H9 (cell line): Measurements from ENCODE around the gene FRYL. TPM values are rescaled to one million over a fixed set of nuclear protein-coding genes. Genes with fewer than 3 reads are reported as not detected.

Experiments used
- DNase-seq: peaks from one replicate; pipeline ENCODE4 v3.0.0-alpha.2; 2017
- H2AFZ ChIP-seq: one replicate; pipeline ENCODE4 v1.6.1; 2013; ENCODE audit warnings: mild to moderate bottlenecking, low read length, control low read depth, moderate library complexity
- H2AK5ac ChIP-seq: 2 replicates; pipeline ENCODE4 v1.6.1; 2013; ENCODE audit warnings: low read length, control low read depth, mixed read lengths; ENCODE audit not compliant: insufficient read length
- H2BK120ac ChIP-seq: one replicate; pipeline ENCODE4 v1.6.1; 2013; ENCODE audit warnings: low read depth, mild to moderate bottlenecking, low read length, control low read depth, inconsistent platforms; ENCODE audit not compliant: poor library complexity, severe bottlenecking
- H2BK12ac ChIP-seq: 2 replicates; pipeline ENCODE4 v1.6.1; 2013; ENCODE audit warnings: low read length, control low read depth, mixed read lengths, low read depth; ENCODE audit not compliant: insufficient read length
- H2BK15ac ChIP-seq: 2 replicates; pipeline ENCODE4 v1.6.1; 2013; ENCODE audit warnings: low read depth, low read length, control low read depth
- H2BK20ac ChIP-seq: one replicate; pipeline ENCODE4 v1.6.1; 2013; ENCODE audit warnings: low read depth, mild to moderate bottlenecking, low read length, control low read depth, inconsistent platforms; ENCODE audit not compliant: poor library complexity, severe bottlenecking
- H2BK5ac ChIP-seq: 2 replicates; pipeline ENCODE4 v1.6.1; 2013; ENCODE audit warnings: low read length, control low read depth, mixed read lengths; ENCODE audit not compliant: insufficient read length
- H3K14ac ChIP-seq: 2 replicates; pipeline ENCODE4 v1.6.1; 2013; ENCODE audit warnings: low read length, control low read depth; ENCODE audit not compliant: insufficient read depth
- H3K18ac ChIP-seq: 2 replicates; pipeline ENCODE4 v1.6.1; 2013; ENCODE audit warnings: low read depth, mild to moderate bottlenecking, mixed read lengths, low read length, control low read depth; ENCODE audit not compliant: insufficient read length
- H3K23ac ChIP-seq: 2 replicates; pipeline ENCODE4 v1.6.1; 2013; ENCODE audit warnings: low read length, control low read depth, mixed read lengths, low read depth; ENCODE audit not compliant: insufficient read length
- H3K23me2 ChIP-seq: 2 replicates; pipeline ENCODE4 v1.6.1; 2013; ENCODE audit warnings: low read depth, mild to moderate bottlenecking, mixed read lengths, low read length, control low read depth; ENCODE audit not compliant: insufficient read length, poor library complexity, severe bottlenecking
- H3K27ac ChIP-seq: 2 replicates; pipeline ENCODE4 v1.5.1; 2013; ENCODE audit warnings: low read length, control low read depth, mixed read lengths, low read depth; ENCODE audit not compliant: insufficient read length
- H3K27me3 ChIP-seq: 2 replicates; pipeline ENCODE4 v1.6.1; 2013; ENCODE audit warnings: low read length, control low read depth, inconsistent platforms; ENCODE audit not compliant: insufficient read depth
- H3K4ac ChIP-seq: 2 replicates; pipeline ENCODE4 v1.6.1; 2013; ENCODE audit warnings: low read depth, mild to moderate bottlenecking, control low read depth, inconsistent platforms, low read length, moderate library complexity
- H3K4me1 ChIP-seq: 2 replicates; pipeline ENCODE4 v1.6.1; 2013; ENCODE audit warnings: low read length, control low read depth, inconsistent platforms; ENCODE audit not compliant: insufficient read depth
- H3K4me2 ChIP-seq: 2 replicates; pipeline ENCODE4 v1.6.1; 2013; ENCODE audit warnings: low read length, control low read depth, mixed read lengths; ENCODE audit not compliant: insufficient read length, insufficient read depth
- H3K56ac ChIP-seq: 2 replicates; pipeline ENCODE4 v1.6.1; 2013; ENCODE audit warnings: low read depth, mild to moderate bottlenecking, mixed read lengths, low read length, control low read depth; ENCODE audit not compliant: insufficient read length
- H3K79me1 ChIP-seq: 2 replicates; pipeline ENCODE4 v1.6.1; 2013; ENCODE audit warnings: low read depth, mild to moderate bottlenecking, moderate library complexity, low read length, control low read depth, inconsistent platforms; ENCODE audit not compliant: insufficient read depth, poor library complexity, severe bottlenecking
- H3K79me2 ChIP-seq: 2 replicates; pipeline ENCODE4 v1.6.1; 2013; ENCODE audit warnings: low read length, control low read depth, inconsistent platforms; ENCODE audit not compliant: insufficient read depth
- H3K9ac ChIP-seq: 2 replicates; pipeline ENCODE4 v1.6.1; 2013; ENCODE audit warnings: low read length, control low read depth, mixed read lengths; ENCODE audit not compliant: insufficient read length; ENCODE audit errors: extremely low read depth
- H3K9me3 ChIP-seq: one replicate; pipeline ENCODE4 v1.6.1; 2013; ENCODE audit warnings: low read depth, low read length, inconsistent platforms; ENCODE audit not compliant: control insufficient read depth
- H3T11ph ChIP-seq: one replicate; pipeline ENCODE4 v1.6.1; 2013; ENCODE audit warnings: mild to moderate bottlenecking, low read length, control low read depth, inconsistent platforms
- H4K20me1 ChIP-seq: one replicate; pipeline ENCODE4 v1.6.1; 2013; ENCODE audit not compliant: control insufficient read depth, insufficient read length, insufficient read depth
- H4K5ac ChIP-seq: 2 replicates; pipeline ENCODE4 v1.6.1; 2013; ENCODE audit warnings: low read depth, mild to moderate bottlenecking, mixed read lengths, low read length, control low read depth; ENCODE audit not compliant: insufficient read length
- H4K8ac ChIP-seq: replicated peaks from 2 replicates; pipeline ENCODE4 v1.6.1; 2013; ENCODE audit warnings: low read length, control low read depth, mixed read lengths, low read depth; ENCODE audit not compliant: insufficient read length
- H4K91ac ChIP-seq: 2 replicates; pipeline ENCODE4 v1.6.1; 2013; ENCODE audit warnings: low read depth, mild to moderate bottlenecking, moderate library complexity, mixed read lengths, low read length, control low read depth; ENCODE audit not compliant: insufficient read length
- H3K27ac Mint-ChIP-seq, 3 experiments: 2 replicates in 2 of 3; 3 replicates in 1 of 3; pipeline ENCODE4 v1.8.0; 2020 to 2021; ENCODE audit warnings: mixed read lengths in 3 of 3, mild to moderate bottlenecking in 1 of 3, moderate library complexity in 1 of 3
- H3K27me3 Mint-ChIP-seq: 2 replicates; pipeline ENCODE4 v1.8.0; 2021; ENCODE audit warnings: low read depth, mild to moderate bottlenecking, moderate library complexity, mixed read lengths
- H3K36me3 Mint-ChIP-seq, 3 experiments: 2 replicates in 2 of 3; 3 replicates in 1 of 3; pipeline ENCODE4 v1.8.0; 2020 to 2021; ENCODE audit warnings: low read depth in 3 of 3, mixed read lengths in 3 of 3; ENCODE audit not compliant: insufficient read depth in 1 of 3
- H3K4me1 Mint-ChIP-seq, 2 experiments: 2 replicates each; pipeline ENCODE4 v1.8.0; 2020; ENCODE audit warnings: mixed read lengths in 2 of 2
- H3K4me3 Mint-ChIP-seq, 2 experiments: 2 replicates in 1 of 2; 3 replicates in 1 of 2; pipeline ENCODE4 v1.8.0; 2020 to 2021; ENCODE audit warnings: mild to moderate bottlenecking in 2 of 2, mixed read lengths in 2 of 2, moderate library complexity in 1 of 2
- H3K9me3 Mint-ChIP-seq, 2 experiments: 2 replicates in 1 of 2; 3 replicates in 1 of 2; pipeline ENCODE4 v1.8.0; 2020; ENCODE audit warnings: mild to moderate bottlenecking in 2 of 2, mixed read lengths in 2 of 2, moderate library complexity in 1 of 2
- CTCF ChIP-seq: fragments of 200-600 bp; sonication (generic); conservative IDR thresholded peaks from 3 replicates; pipeline ENCODE4 v1.8.0; 2021; ENCODE audit warnings: antibody characterized with exemption, mild to moderate bottlenecking
- WGBS: extraction: QIAGEN DNeasy Blood & Tissue Kit; methylation state at CpG from one replicate; pipeline ENCODE4 v1.1.7; 2013; ENCODE audit warnings: missing lambda C conversion rate, low lambda C conversion rate, mixed read lengths; ENCODE audit not compliant: insufficient read length; ENCODE audit errors: extremely low coverage; 5-methylcytosine and 5-hydroxymethylcytosine counted together
- total RNA-seq: library from RNA; stranded (reverse); gene quantifications from 2 replicates; pipeline ENCODE4 v1.2.1, GENCODE V29; 2021

The FRYL gene
- total RNA-seq, 1 experiment from 2014 or later: 31.5 TPM

DNA sequence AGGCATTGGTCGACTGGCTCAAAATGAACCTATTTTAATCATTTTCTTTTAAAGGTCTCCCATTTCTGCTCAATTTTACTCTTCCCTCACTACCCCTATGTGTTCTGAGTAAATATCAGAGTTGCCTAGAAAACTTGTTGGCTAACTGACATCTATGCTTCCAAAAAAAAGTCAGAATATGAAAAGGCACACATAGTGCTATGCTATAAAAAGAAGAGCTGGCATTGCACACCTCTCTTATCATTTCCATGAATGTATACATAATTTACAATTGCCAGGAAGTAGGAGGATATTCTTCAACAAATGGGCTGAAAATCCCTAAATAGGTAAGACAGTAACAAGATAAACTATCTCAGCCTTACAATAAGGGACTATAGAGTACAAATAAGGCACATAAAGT lies 70.2 kb downstream of the FRYL start:
- Histone ChIP-seq H2BK12ac (no peak overlapping the region), H3K18ac (no peak overlapping the region), H2BK15ac (no peak overlapping the region), H2BK5ac (no peak overlapping the region), H3K27ac (no peak overlapping the region), H3K23ac (no peak overlapping the region), H4K91ac (no peak overlapping the region), H4K8ac (no peak overlapping the region), H3K79me2 (no peaks in the 10 kb centered on the region; the same call in 1 of the 2 replicates), H3K79me1 (no peaks in the 10 kb centered on the region), H2BK20ac (no peak overlapping the region), H4K5ac (no peak overlapping the region), H2BK120ac (no peak overlapping the region), H3K9ac (no peak overlapping the region), H3T11ph (no peak overlapping the region), H3K9me3 (no peaks in the 10 kb centered on the region), H3K4me2 (no peak overlapping the region), H3K4me1 (no peaks in the 10 kb centered on the region), H3K14ac (no peak overlapping the region), H2AK5ac (no peak overlapping the region), H4K20me1 (no peaks in the 10 kb centered on the region), H3K56ac (no peak overlapping the region), H3K27me3 (no peaks in the 10 kb centered on the region), H3K4ac (no peak overlapping the region), H2AFZ (no peak overlapping the region), H3K23me2 (no peaks in the 10 kb centered on the region)
- Mint-ChIP-seq H3K9me3 (peaks cover 22 to 28% of the 10 kb centered on the region in 2 experiments), H3K27ac (no peak overlapping the region), H3K36me3 (peaks cover 36 to 54% (median 40%) of the 10 kb centered on the region in 3 experiments), H3K4me1 (peaks cover 1 to 2% of the 10 kb centered on the region in 2 experiments; a peak in 2 of 4 replicates), H3K27me3 (no peaks in the 10 kb centered on the region), H3K4me3 (no peak overlapping the region)
- WGBS: no CpG with 5 or more reads among the region's 1 CpG
- TF ChIP-seq CTCF: no peak
- DNase-seq: no peak
